Naive thymus-derived CD4-positive, alpha-beta T cell (primary cell): Measurements from ENCODE around the gene UQCRC1. TPM values are rescaled to one million over a fixed set of nuclear protein-coding genes. Genes with fewer than 3 reads are reported as not detected.

Experiments
- ATAC-seq: fragments of 150-1000 bp; cut with Tn5 transposase; 2 replicates; pipeline ENCODE4 v1.10.0; 2021; ENCODE audit warnings: mild to moderate bottlenecking, moderate library complexity
- CTCF ChIA-PET: fragments of 350-600 bp; sonication (Branson Sonifier 250); formaldehyde crosslinking; loops from one replicate; lab custom pipeline; 2021; ENCODE audit warnings: antibody characterized with exemption; lab: Charles Lee
- POLR2A ChIA-PET: fragments of 350-600 bp; sonication (Branson Sonifier 250); formaldehyde crosslinking; loops from one replicate; lab custom pipeline; 2021; ENCODE audit warnings: antibody characterized with exemption, inconsistent platforms; lab: Charles Lee
- DNase-seq, 9 donors: peaks; one replicate each; pipeline versions ENCODE4 v3.0.0 to v3.0.0-alpha.2; 2020 to 2022; ENCODE audit warnings: mixed read lengths in 1 of 9
- H3K27ac ChIP-seq: one replicate; pipeline ENCODE4 v1.7.0; 2013; ENCODE audit warnings: mild to moderate bottlenecking, low read depth, low read length, moderate library complexity
- H3K27me3 ChIP-seq, 2 donors: one replicate each; pipeline ENCODE4 v1.7.0; 2013; ENCODE audit warnings: low read length in 2 of 2, mild to moderate bottlenecking in 2 of 2, moderate library complexity in 2 of 2; ENCODE audit not compliant: control insufficient read depth in 2 of 2, insufficient read depth in 2 of 2
- H3K36me3 ChIP-seq, 3 experiments: 1 replicate in 2 of 3; 2 replicates in 1 of 3; pipeline ENCODE4 v1.7.0; 2013; ENCODE audit warnings: low read length in 3 of 3, mild to moderate bottlenecking in 3 of 3, moderate library complexity in 1 of 3; ENCODE audit not compliant: insufficient read depth in 3 of 3, control insufficient read depth in 2 of 3
- H3K4me1 ChIP-seq, 2 donors: one replicate each; pipeline ENCODE4 v1.7.0; 2013; ENCODE audit warnings: low read length in 2 of 2, mild to moderate bottlenecking in 2 of 2, moderate library complexity in 1 of 2; ENCODE audit not compliant: control insufficient read depth in 2 of 2, insufficient read depth in 2 of 2
- H3K4me3 ChIP-seq: 2 replicates; pipeline ENCODE4 v1.7.0; 2013; ENCODE audit warnings: mild to moderate bottlenecking, low read length
- H3K9me3 ChIP-seq, 3 experiments: 1 replicate in 2 of 3; 2 replicates in 1 of 3; pipeline ENCODE4 v1.7.0; 2013; ENCODE audit warnings: low read length in 3 of 3; ENCODE audit not compliant: control insufficient read depth in 2 of 3
- H3K27ac Mint-ChIP-seq, 9 donors: one replicate each; pipeline ENCODE4 v1.8.0; 2020 to 2022; ENCODE audit warnings: mixed read lengths in 9 of 9, mild to moderate bottlenecking in 8 of 9, moderate library complexity in 5 of 9, inconsistent platforms in 2 of 9
- H3K27me3 Mint-ChIP-seq, 5 donors: one replicate each; pipeline ENCODE4 v1.8.0; 2021 to 2022; ENCODE audit warnings: mixed read lengths in 5 of 5, mild to moderate bottlenecking in 1 of 5
- H3K36me3 Mint-ChIP-seq, 5 donors: one replicate each; pipeline ENCODE4 v1.8.0; 2020 to 2022; ENCODE audit warnings: mixed read lengths in 5 of 5, mild to moderate bottlenecking in 3 of 5, inconsistent platforms in 1 of 5
- H3K4me1 Mint-ChIP-seq, 7 donors: one replicate each; pipeline ENCODE4 v1.8.0; 2020 to 2022; ENCODE audit warnings: mixed read lengths in 7 of 7, mild to moderate bottlenecking in 3 of 7, inconsistent platforms in 1 of 7
- H3K4me3 Mint-ChIP-seq, 10 donors: one replicate each; pipeline ENCODE4 v1.8.0; 2020 to 2022; ENCODE audit warnings: mild to moderate bottlenecking in 10 of 10, mixed read lengths in 10 of 10, moderate library complexity in 6 of 10, inconsistent platforms in 2 of 10
- H3K9me3 Mint-ChIP-seq, 11 donors: one replicate each; pipeline ENCODE4 v1.8.0; 2020 to 2022; ENCODE audit warnings: mixed read lengths in 11 of 11, mild to moderate bottlenecking in 4 of 11, inconsistent platforms in 1 of 11, moderate library complexity in 1 of 11
- intact Hi-C, 2 donors: fragments of 100-400 bp; cut with micrococcal nuclease; formaldehyde crosslinking; loops; one replicate each; pipeline ENCODE4 v1.15.1; 2023
- polyA plus RNA-seq, 2 donors: library from polyadenylated mRNA; unstranded; fragments of 300-500 nt; fragmentation: Illumina TruSeq; gene quantifications; one replicate each; pipeline ENCODE4 v1.2.3, GENCODE V29; 2021
- total RNA-seq, 6 experiments: library from RNA in 5 of 6; stranded (reverse) in 5 of 6; gene quantifications; 1 replicate in 5 of 6; 2 replicates in 1 of 6; pipeline ENCODE4 v1.2.3 and lab custom pipeline; 2021 to 2026

UQCRC1 gene
- total RNA-seq = 100 to 1,000 TPM in 2 of 5 experiments, 10 to 100 TPM in 3; 77.3 to 156 (median 91.7) TPM
- 100 to 1,000 TPM; 151 to 164 TPM for polyA plus RNA-seq
- total RNA-seq (lab: John Stamatoyannopoulos, UW) = 44.7 reads per million, percentile 69 among the genes with 10 or more reads in this experiment

GRCh38 chr3:48609088-48610005 lies at the start of gene UQCRC1:
Gene UQCRC1, minus strand, starts transcription at chr3:48609646. Its CDS starts 26 bp downstream, at chr3:48609620.
- intact Hi-C loops = loop anchor here (1.0 to 5.0 kb wide), 15 partner anchors 26 to 1229 kb away; partner anchors contain the start of genes NCKIPSD (in 2 of the 2), SLC26A6 (in 2 of the 2), CDC25A (in 1 of the 2) and PFKFB4 (in 1 of the 2)
- H3K9me3 Mint-ChIP-seq = peaks cover 0 to 2% (median 0%) of the 10 kb centered on the region in 11 donors
- H3K4me1 Mint-ChIP-seq = peaks cover 12 to 31% (median 19%) of the 10 kb centered on the region in 7 donors

DNA sequence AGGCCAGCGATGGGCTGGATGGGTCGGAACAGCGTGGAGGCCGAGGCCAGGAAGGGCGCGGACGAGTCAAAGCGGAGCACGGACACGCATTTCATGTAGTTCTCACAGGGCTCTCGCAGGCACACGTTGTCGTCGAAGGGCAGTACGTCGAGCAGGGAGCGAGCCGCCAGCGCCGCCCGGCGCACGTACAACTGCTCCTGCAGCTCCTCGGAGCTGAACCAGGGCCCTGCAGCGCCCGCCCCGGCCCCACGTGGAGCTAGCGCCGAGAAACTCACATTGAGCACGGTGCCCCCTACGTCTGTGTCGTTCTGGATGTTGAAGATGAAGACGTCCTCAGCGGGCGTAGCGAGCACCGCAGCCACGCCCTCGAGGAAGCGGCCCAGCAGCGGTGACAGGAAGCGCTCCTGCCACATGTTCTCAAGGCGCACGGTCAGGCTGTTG lies 47.4 kb upstream of the UQCRC1 start:
- Histone ChIP-seq H3K4me3 (peak overlapping the region; percentile 70), H3K4me1 (peaks cover 14 to 16% of the 10 kb centered on the region in 2 donors), H3K9me3 (no peaks in the 10 kb centered on the region), H3K27me3 (no peaks in the 10 kb centered on the region), H3K27ac (peak overlapping the region; percentile 65), H3K36me3 (no peaks in the 10 kb centered on the region)
- DNase-seq (peak in 5 of 9 donors; percentile 17 to 48 (median 38)), ATAC-seq (peak; percentile 8)
- H3K9me3 Mint-ChIP-seq = peaks cover 0 to 5% (median 0%) of the 10 kb centered on the region in 11 donors
- peak overlapping the region; percentile 65 to 82 (median 76) for H3K4me3 Mint-ChIP-seq
- CTCF ChIA-PET = interaction anchor here (0.8 to 1.0 kb wide), 2 partner anchors 22 to 461 kb away, joined by 3 to 4 read pairs; partner anchors contain the start of gene SLC26A6
- POLR2A ChIA-PET = interaction anchor here (0.9 to 2.2 kb wide), 2 partner anchors 21 to 23 kb away, joined by 3 to 8 read pairs; partner anchors contain the start of gene SLC26A6
- peaks cover 2 to 15% (median 5%) of the 10 kb centered on the region in 5 donors for H3K27me3 Mint-ChIP-seq
- intact Hi-C loops = loop anchor here (1.0 to 5.0 kb wide), 11 partner anchors 7 to 470 kb away; partner anchors contain the start of genes SLC26A6 (in 2 of the 2), UQCRC1 (in 2 of the 2), CDC25A (in 1 of the 2) and IP6K2 (in 1 of the 2)
- peak overlapping the region in 5 of 9 donors; percentile 12 to 82 (median 38) for H3K27ac Mint-ChIP-seq
- peaks cover 6 to 28% (median 11%) of the 10 kb centered on the region in 7 donors for H3K4me1 Mint-ChIP-seq
- H3K36me3 Mint-ChIP-seq = peaks cover 0 to 2% (median 0%) of the 10 kb centered on the region in 5 donors

More at GRCh38 chr3:48609088-48610005, at the start of gene UQCRC1:
- H3K4me3 ChIP-seq = peak within 1 kb of the TSS; percentile 96
- peaks cover 10 to 12% of the 10 kb centered on the region in 2 donors for H3K4me1 ChIP-seq
- ATAC-seq = peak; percentile 99
- ChIA-PET POLR2A (interaction anchor here (0.7 to 1.6 kb wide), 4 partner anchors 13 to 384 kb away, joined by 3 to 8 read pairs (median 4); partner anchors contain the start of genes PFKFB4 and SLC26A6), CTCF (interaction anchor here (0.6 to 1.0 kb wide), 4 partner anchors 53 to 209 kb away, joined by 3 to 4 read pairs (median 4); no protein-coding TSS in a partner anchor)
- H3K9me3 ChIP-seq = no peaks in the 10 kb centered on the region
- peaks cover 0 to 23% (median 17%) of the 10 kb centered on the region in 3 experiments for H3K36me3 ChIP-seq
- H3K27me3 ChIP-seq = no peaks in the 10 kb centered on the region
- Mint-ChIP-seq H3K27me3 (no peaks in the 10 kb centered on the region), H3K27ac (peak within 1 kb of the TSS; percentile 91 to 99 (median 97)), H3K36me3 (peaks cover 4 to 13% (median 7%) of the 10 kb centered on the region in 5 donors), H3K4me3 (peak within 1 kb of the TSS; percentile 86 to 100 (median 98))
- peak; percentile 85 to 94 (median 93) for DNase-seq
- peak within 1 kb of the TSS; percentile 84 for H3K27ac ChIP-seq

DNA sequence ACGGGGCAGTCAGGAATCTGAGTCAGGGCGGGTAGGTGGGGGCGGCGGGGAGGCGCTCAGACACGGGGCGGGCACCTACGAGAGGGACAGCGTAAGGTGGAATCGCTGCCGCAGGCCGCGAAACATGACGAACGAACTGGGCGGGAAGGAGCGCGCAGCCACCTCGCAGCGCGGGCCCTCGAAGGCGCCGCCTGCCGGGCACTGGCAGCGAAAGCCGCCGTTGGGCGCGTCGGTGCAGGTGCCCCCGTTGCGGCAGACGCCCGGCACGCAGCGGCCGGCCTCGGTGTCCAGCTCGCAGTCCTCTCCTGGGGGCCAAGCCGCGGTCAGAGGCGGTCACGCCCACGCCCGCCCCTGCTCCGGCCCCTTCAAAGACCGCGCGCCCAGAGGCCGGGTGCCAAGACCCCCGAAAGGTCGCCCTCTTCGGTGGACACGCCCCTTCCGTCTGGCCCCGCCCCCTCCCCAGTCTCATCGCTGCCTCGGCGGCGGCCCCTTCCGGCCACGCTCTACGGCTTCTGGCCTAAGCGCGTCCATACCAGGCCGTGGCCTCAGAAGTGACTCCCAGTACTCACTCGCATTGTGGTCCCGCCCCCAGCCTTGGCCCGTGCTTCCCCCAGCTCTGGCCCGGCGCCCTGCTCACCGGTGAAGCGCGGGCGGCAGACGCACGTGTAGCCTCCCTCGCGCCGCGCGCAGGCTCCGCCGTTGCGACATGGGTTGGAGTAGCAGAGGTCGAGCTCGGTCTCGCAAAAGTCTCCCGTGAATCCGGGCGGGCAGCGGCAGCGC lies 46.8 kb upstream of the UQCRC1 start:
- H3K27me3 ChIP-seq = no peaks in the 10 kb centered on the region
- H3K4me1 ChIP-seq = peaks cover 12 to 14% of the 10 kb centered on the region in 2 donors
- intact Hi-C loops = loop anchor here (1.0 to 5.0 kb wide), 11 partner anchors 8 to 469 kb away; partner anchors contain the start of genes SLC26A6 (in 2 of the 2), UQCRC1 (in 2 of the 2), CDC25A (in 1 of the 2) and IP6K2 (in 1 of the 2)
- ChIA-PET CTCF (interaction anchor here (0.6 to 1.0 kb wide), 3 partner anchors 21 to 462 kb away, joined by 3 to 4 read pairs (median 3); partner anchors contain the start of gene SLC26A6), POLR2A (interaction anchor here (0.9 to 2.2 kb wide), 2 partner anchors 21 to 22 kb away, joined by 3 to 8 read pairs; partner anchors contain the start of gene SLC26A6)
- Mint-ChIP-seq H3K4me1 (peaks cover 6 to 23% (median 9%) of the 10 kb centered on the region in 7 donors), H3K4me3 (peak overlapping the region; percentile 67 to 86 (median 80)), H3K27ac (peak overlapping the region; percentile 42 to 88 (median 79)), H3K9me3 (peaks cover 0 to 4% (median 0%) of the 10 kb centered on the region in 11 donors), H3K27me3 (peaks cover 0 to 15% (median 5%) of the 10 kb centered on the region in 5 donors), H3K36me3 (peaks cover 0 to 2% (median 0%) of the 10 kb centered on the region in 5 donors)
- no peaks in the 10 kb centered on the region for H3K36me3 ChIP-seq
- peak overlapping the region; percentile 70 for H3K4me3 ChIP-seq
- ATAC-seq (peak; percentile 90), DNase-seq (peak; percentile 75 to 87 (median 86))
- H3K9me3 ChIP-seq = no peaks in the 10 kb centered on the region
- H3K27ac ChIP-seq = peak overlapping the region; percentile 65

GRCh38 chr3:48655606-48656005 lies 46.2 kb upstream of the UQCRC1 start:
- Mint-ChIP-seq H3K27ac (peak overlapping the region; percentile 42 to 88 (median 81)), H3K27me3 (peaks cover 0 to 15% (median 5%) of the 10 kb centered on the region in 5 donors), H3K4me1 (peaks cover 8 to 23% (median 10%) of the 10 kb centered on the region in 7 donors), H3K4me3 (peak overlapping the region; percentile 67 to 86 (median 80)), H3K36me3 (peaks cover 0 to 2% (median 0%) of the 10 kb centered on the region in 5 donors), H3K9me3 (peaks cover 0 to 4% (median 0%) of the 10 kb centered on the region in 11 donors)
- DNase-seq (peak in 8 of 9 donors; percentile 30 to 73 (median 54)), ATAC-seq (peak; percentile 19)
- peak overlapping the region; percentile 65 for H3K27ac ChIP-seq
- ChIA-PET POLR2A (interaction anchor here (2.2 kb wide), 1 partner anchor 20 kb away, joined by 8 read pairs; the partner anchor contains the start of gene SLC26A6), CTCF (interaction anchor here (0.6 kb wide), 1 partner anchor 219 kb away, joined by 3 read pairs; no protein-coding TSS in a partner anchor)
- no peaks in the 10 kb centered on the region for H3K9me3 ChIP-seq
- intact Hi-C loops = loop anchor here (1.0 to 5.0 kb wide), 11 partner anchors 9 to 468 kb away; partner anchors contain the start of genes SLC26A6 (in 2 of the 2), UQCRC1 (in 2 of the 2), CDC25A (in 1 of the 2) and IP6K2 (in 1 of the 2)
- peaks cover 10 to 14% of the 10 kb centered on the region in 2 donors for H3K4me1 ChIP-seq
- no peaks in the 10 kb centered on the region for H3K36me3 ChIP-seq
- H3K4me3 ChIP-seq = peak overlapping the region; percentile 70
- no peaks in the 10 kb centered on the region for H3K27me3 ChIP-seq

DNA sequence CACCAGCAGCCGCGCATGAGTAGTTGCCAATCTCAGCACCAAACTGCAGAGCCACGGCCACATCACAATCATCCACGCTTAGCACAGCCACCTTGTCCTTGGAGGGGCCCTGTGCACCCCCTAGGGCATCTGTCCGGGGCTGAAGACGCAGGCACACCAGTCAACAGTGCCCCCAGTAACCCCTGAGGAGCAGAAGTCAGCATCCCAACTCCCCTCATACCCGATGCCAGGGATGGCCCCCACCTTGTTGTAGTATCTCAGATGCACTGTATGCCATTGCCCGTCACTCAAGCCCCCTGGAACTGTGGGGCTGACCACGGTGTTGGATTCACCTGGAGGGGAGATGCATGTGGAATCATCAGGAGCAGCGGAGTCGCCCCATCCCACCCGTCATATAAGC lies 45.6 kb upstream of the UQCRC1 start:
- no peak for ATAC-seq
- Mint-ChIP-seq H3K36me3 (peaks cover 0 to 2% (median 0%) of the 10 kb centered on the region in 5 donors), H3K9me3 (peaks cover 0 to 4% (median 0%) of the 10 kb centered on the region in 11 donors), H3K27me3 (peaks cover 0 to 11% (median 5%) of the 10 kb centered on the region in 5 donors), H3K4me1 (peaks cover 4 to 21% (median 10%) of the 10 kb centered on the region in 7 donors), H3K4me3 (peak overlapping the region; percentile 62 to 86 (median 75)), H3K27ac (peak overlapping the region in 8 of 9 donors; percentile 33 to 88 (median 82))
- ChIA-PET POLR2A (no interaction called here), CTCF (interaction anchor here (0.6 kb wide), 1 partner anchor 219 kb away, joined by 3 read pairs; no protein-coding TSS in a partner anchor)
- peak overlapping the region; percentile 14 for H3K4me3 ChIP-seq
- H3K27me3 ChIP-seq = no peaks in the 10 kb centered on the region
- peaks cover 10 to 14% of the 10 kb centered on the region in 2 donors for H3K4me1 ChIP-seq
- no peak for DNase-seq
- no peaks in the 10 kb centered on the region for H3K36me3 ChIP-seq
- no peaks in the 10 kb centered on the region for H3K9me3 ChIP-seq
- H3K27ac ChIP-seq = peak overlapping the region; percentile 65
- intact Hi-C loops = loop anchor here in 1 of 2 donors (5.0 kb wide), 1 partner anchor 468 kb away; the partner anchor contains the start of gene CDC25A
